ENCODE measurements around the gene A1BG. TPM values are rescaled to one million over a fixed set of nuclear protein-coding genes. Genes with fewer than 3 reads are reported as not detected.

A1BG gene
- total RNA-seq, 4 donors from 2014 or later, result 86.1 to 165 (median 97.6) TPM

Small RNA genes within 50 kb of the gene (small RNA-seq; reads per million reads assigned to genes)
- gene MIR4754, result not detected
- not detected for gene MIR6806
- not detected for gene RNA5SP473

Other genes with a start within 250 kb of the A1BG start
- 10 to 100 TPM in 2 of 4 donors, 1 to 10 TPM in 2; 9.3 to 14.0 (median 9.9) TPM for gene ZNF329, start 202.7 kb downstream of the A1BG start, total RNA-seq
- gene ZNF274, start 170.4 kb downstream of the A1BG start, total RNA-seq, result 10 to 100 TPM; 27.3 to 38.8 (median 33.8) TPM
- 10 to 100 TPM; 35.2 to 55.2 (median 53.3) TPM for gene ZNF544, start 124.6 kb downstream of the A1BG start, total RNA-seq
- gene ZNF8, start 74.5 kb downstream of the A1BG start, total RNA-seq, result 10 to 100 TPM in 1 of 4 donors, 1 to 10 TPM in 3; 8.0 to 11.2 (median 8.6) TPM
- 10 to 100 TPM; 30.0 to 59.2 (median 45.9) TPM for gene ERVK3-1, start 48.1 kb downstream of the A1BG start, total RNA-seq
- 1 to 10 TPM; 2.2 to 4.8 (median 4.2) TPM for gene ZSCAN22, start 26.5 kb downstream of the A1BG start, total RNA-seq
- gene ZNF497, start 9.3 kb upstream of the A1BG start, total RNA-seq, result 1 to 10 TPM; 2.9 to 6.5 (median 3.9) TPM
- gene ZNF837, start 27.5 kb upstream of the A1BG start, total RNA-seq, result 1 to 10 TPM; 1.3 to 6.9 (median 2.6) TPM
- gene RPS5, start 33.8 kb upstream of the A1BG start, total RNA-seq, result 1,000 to 10,000 TPM; 1,161 to 1,574 (median 1,263) TPM
- gene RNF225, start 42.2 kb upstream of the A1BG start, total RNA-seq, result not detected
- 10 to 100 TPM; 16.4 to 24.6 (median 20.9) TPM for gene ZNF584, start 55.2 kb upstream of the A1BG start, total RNA-seq
- 10 to 100 TPM in 2 of 4 donors, 1 to 10 TPM in 2; 5.0 to 12.6 (median 8.2) TPM for gene ZNF132, start 86.7 kb upstream of the A1BG start, total RNA-seq
- gene ZNF324B, start 98.1 kb upstream of the A1BG start, total RNA-seq, result 10 to 100 TPM; 13.6 to 23.4 (median 15.5) TPM
- 10 to 100 TPM; 23.6 to 33.5 (median 30.2) TPM for gene ZNF324, start 113.6 kb upstream of the A1BG start, total RNA-seq
- gene ZNF446, start 122.9 kb upstream of the A1BG start, total RNA-seq, result 10 to 100 TPM; 18.4 to 31.6 (median 26.2) TPM
- 10 to 100 TPM; 10.5 to 17.7 (median 13.4) TPM for gene SLC27A5, start 158.5 kb upstream of the A1BG start, total RNA-seq
- 10 to 100 TPM in 3 of 4 donors, 1 to 10 TPM in 1; 9.8 to 16.5 (median 12.6) TPM for gene ZBTB45, start 166.3 kb upstream of the A1BG start, total RNA-seq
- gene TRIM28, start 190.6 kb upstream of the A1BG start, total RNA-seq, result 100 to 1,000 TPM; 136 to 299 (median 159) TPM
- gene CHMP2A, start 201.6 kb upstream of the A1BG start, total RNA-seq, result 100 to 1,000 TPM in 3 of 4 donors, 10 to 100 TPM in 1; 90.0 to 146 (median 128) TPM
- gene UBE2M, start 205.1 kb upstream of the A1BG start, total RNA-seq, result 10 to 100 TPM; 18.4 to 38.2 (median 29.4) TPM
- 10 to 100 TPM; 41.6 to 88.8 (median 52.5) TPM for gene MZF1, start 219.8 kb upstream of the A1BG start, total RNA-seq

All from tibial nerve (tissue), 4 donors.